Thyroid gland (tissue), 4 donors: Measurements from ENCODE around the gene MUC6. TPM values are rescaled to one million over a fixed set of nuclear protein-coding genes. Genes with fewer than 3 reads are reported as not detected.

ENCODE experiments used
- DNase-seq, 2 donors: peaks; one replicate each; pipeline ENCODE4 v3.0.0-alpha.2; 2019
- H3K27ac ChIP-seq, 3 donors: fragments of 200-600 bp; sonication (generic); 1 replicate in 2 of 3; 2 replicates in 1 of 3; pipeline ENCODE4 v1.5.1; 2016 to 2019; ENCODE audit warnings: mild to moderate bottlenecking in 1 of 3, moderate library complexity in 1 of 3
- H3K27me3 ChIP-seq: fragments of 200-600 bp; sonication (generic); one replicate; pipeline ENCODE4 v1.5.1; 2019
- H3K36me3 ChIP-seq, 2 donors: fragments of 200-600 bp; sonication (generic); one replicate each; pipeline ENCODE4 v1.5.1; 2016 to 2019
- H3K4me1 ChIP-seq, 2 donors: fragments of 200-600 bp; sonication (generic); one replicate each; pipeline ENCODE4 v1.5.1; 2017 to 2019
- H3K4me3 ChIP-seq, 3 donors: fragments of 200-600 bp; sonication (generic); replicated peaks in 1 of 3; 1 replicate in 2 of 3; 2 replicates in 1 of 3; pipeline ENCODE4 v1.5.1; 2016; ENCODE audit warnings: mild to moderate bottlenecking in 1 of 3
- H3K9me3 ChIP-seq: fragments of 200-600 bp; sonication (generic); one replicate; pipeline ENCODE4 v1.5.1; 2017
- CTCF ChIP-seq, 6 experiments: fragments of 200-600 bp in 3 of 6; fragments of 450-650 bp in 3 of 6; sonication (generic) in 3 of 6; IDR thresholded peaks; one replicate each; pipeline ENCODE4 v1.5.1; 2016 to 2019; ENCODE audit warnings: antibody characterized with exemption in 6 of 6, mild to moderate bottlenecking in 2 of 6, inconsistent platforms in 1 of 6, moderate library complexity in 1 of 6
- POLR2A ChIP-seq, 2 donors: fragments of 450-650 bp; IDR thresholded peaks; one replicate each; pipeline ENCODE4 v1.6.1; 2017; ENCODE audit warnings: antibody characterized with exemption in 2 of 2, mild to moderate bottlenecking in 2 of 2, moderate library complexity in 1 of 2
- WGBS, 2 donors: methylation state at CpG; one replicate each; pipeline ENCODE4 v1.1.5; 2017; 5-methylcytosine and 5-hydroxymethylcytosine counted together
- intact Hi-C: fragments of 100-400 bp; cut with DNase I; formaldehyde crosslinking; loops from one replicate; pipeline ENCODE4 v1.15.1; 2023
- total RNA-seq, 4 donors: library from RNA; depleted of rRNA; stranded (reverse); fragments of >200 nt; gene quantifications; one replicate each; pipeline ENCODE4 v1.2.3, GENCODE V29; 2016

MUC6 gene
- total RNA-seq, 4 donors from 2014 or later, result not detected

- intact Hi-C loops, result no loop called here
- Histone ChIP-seq H3K27ac (no peak overlapping the region), H3K36me3 (peaks cover 35 to 37% of the 10 kb centered on the region in 2 donors), H3K27me3 (no peaks in the 10 kb centered on the region), H3K4me1 (no peaks in the 10 kb centered on the region), H3K4me3 (no peak overlapping the region), H3K9me3 (no peaks in the 10 kb centered on the region)
- 95 to 98% methylated on average over 10 of the region's 10 CpGs for WGBS, 2 donors
- no peak for TF ChIP-seq POLR2A (IDR thresholded peaks at IDR 0.05)
- no peak for TF ChIP-seq CTCF (IDR thresholded peaks at IDR 0.05)
- no peak for DNase-seq
Observed at GRCh38 chr11:999009-999408, 37.5 kb downstream of the MUC6 start.

GRCh38 chr11:997907-998306 is 38.6 kb downstream of the MUC6 start:
- H3K27me3 ChIP-seq, result no peaks in the 10 kb centered on the region
- TF ChIP-seq CTCF (IDR thresholded peaks at IDR 0.05), result no peak
- TF ChIP-seq POLR2A (IDR thresholded peaks at IDR 0.05), result no peak
- DNase-seq, result no peak
- WGBS, 2 donors, result 93% methylated on average over 14 of the region's 14 CpGs
- intact Hi-C loops, result no loop called here
- no peaks in the 10 kb centered on the region for H3K9me3 ChIP-seq
- peaks cover 36 to 47% of the 10 kb centered on the region in 2 donors for H3K36me3 ChIP-seq
- H3K4me3 ChIP-seq, result no peak overlapping the region
- H3K4me1 ChIP-seq, result no peaks in the 10 kb centered on the region
- no peak overlapping the region for H3K27ac ChIP-seq

- Histone ChIP-seq H3K4me1 (no peaks in the 10 kb centered on the region), H3K27me3 (no peaks in the 10 kb centered on the region), H3K27ac (no peak overlapping the region), H3K36me3 (peaks cover 34 to 48% of the 10 kb centered on the region in 2 donors), H3K9me3 (no peaks in the 10 kb centered on the region), H3K4me3 (no peak overlapping the region)
- intact Hi-C loops, result no loop called here
- DNase-seq, result no peak
- 91 to 94% methylated on average over 3 to 10 of the region's 10 CpGs for WGBS, 2 donors
- TF ChIP-seq POLR2A (IDR thresholded peaks at IDR 0.05), result no peak
Observed at GRCh38 chr11:996681-997080, 39.8 kb downstream of the MUC6 start.

- H3K27me3 ChIP-seq, result no peaks in the 10 kb centered on the region
- intact Hi-C loops, result no loop called here
- no peaks in the 10 kb centered on the region for H3K9me3 ChIP-seq
- peaks cover 32 to 42% of the 10 kb centered on the region in 2 donors for H3K36me3 ChIP-seq
- WGBS, 2 donors, result 74 to 80% methylated on average over 18 to 20 of the region's 22 CpGs
- no peak overlapping the region for H3K27ac ChIP-seq
- no peak for DNase-seq
- no peak overlapping the region for H3K4me3 ChIP-seq
- TF ChIP-seq CTCF (IDR thresholded peaks at IDR 0.05) (no peak), POLR2A (IDR thresholded peaks at IDR 0.05) (no peak)
- H3K4me1 ChIP-seq, result no peaks in the 10 kb centered on the region
Observed at GRCh38 chr11:995752-996420, 40.6 kb downstream of the MUC6 start.

GRCh38 chr11:995044-995751 is 41.3 kb downstream of the MUC6 start:
- intact Hi-C loops, result no loop called here
- H3K36me3 ChIP-seq, result peaks cover 25 to 37% of the 10 kb centered on the region in 2 donors
- no peak overlapping the region for H3K27ac ChIP-seq

More at GRCh38 chr11:995044-995751, 41.3 kb downstream of the MUC6 start:
- TF ChIP-seq CTCF (IDR thresholded peaks at IDR 0.05) (no peak), POLR2A (IDR thresholded peaks at IDR 0.05) (no peak)
- H3K9me3 ChIP-seq, result no peaks in the 10 kb centered on the region
- DNase-seq, result no peak
- H3K4me3 ChIP-seq, result no peak overlapping the region
- no peaks in the 10 kb centered on the region for H3K27me3 ChIP-seq
- 80 to 88% methylated on average over 13 to 14 of the region's 16 CpGs for WGBS, 2 donors
- no peaks in the 10 kb centered on the region for H3K4me1 ChIP-seq
